HG02870 (cell line): Measurements from ENCODE around the gene SHB.

ENCODE experiments used
- ATAC-seq: cut with Tn5 transposase; IDR thresholded peaks from one replicate; pipeline ENCODE4 v1.9.1; 2021; ENCODE audit warnings: mild to moderate bottlenecking, moderate library complexity; ENCODE audit not compliant: unreplicated experiment

The SHB gene

DNA sequence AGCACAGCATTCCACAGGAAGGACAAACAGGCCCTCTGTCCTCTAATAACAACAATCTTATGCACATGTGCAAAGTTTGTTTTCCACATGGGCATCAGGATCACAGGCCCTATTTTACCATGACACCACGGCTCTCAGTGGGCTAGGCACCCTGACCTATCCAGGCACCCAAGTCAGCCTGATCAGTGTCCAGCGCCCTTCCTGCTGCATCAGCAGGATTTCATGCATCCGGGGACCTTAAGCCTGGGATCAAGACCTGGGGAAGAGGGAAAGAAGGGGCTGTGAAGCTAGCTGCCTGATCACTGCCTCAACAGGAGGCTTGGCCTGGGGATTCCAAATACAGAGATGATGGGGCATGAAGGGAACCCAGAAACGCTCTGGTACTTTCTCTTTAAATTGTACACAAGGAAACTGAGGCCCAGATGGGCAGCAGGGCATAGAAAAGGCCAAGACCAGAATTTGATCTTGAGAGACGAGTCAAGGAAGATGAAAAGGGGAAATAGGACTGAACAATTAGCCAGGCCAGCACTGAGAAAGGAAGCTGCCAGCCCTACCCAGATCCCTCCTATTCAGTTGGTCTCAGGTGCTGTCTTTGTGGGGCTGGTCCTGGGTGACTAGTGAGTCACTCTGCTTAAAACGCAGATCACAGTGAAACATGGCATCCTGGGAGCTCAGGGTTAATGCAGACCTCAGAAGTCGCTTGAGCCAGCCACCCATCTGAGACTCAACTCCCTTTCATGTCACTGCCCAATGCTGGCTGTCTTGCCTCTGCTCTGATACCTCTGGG, 57.9 kb downstream of the SHB start:
- ATAC-seq, result no peak

DNA sequence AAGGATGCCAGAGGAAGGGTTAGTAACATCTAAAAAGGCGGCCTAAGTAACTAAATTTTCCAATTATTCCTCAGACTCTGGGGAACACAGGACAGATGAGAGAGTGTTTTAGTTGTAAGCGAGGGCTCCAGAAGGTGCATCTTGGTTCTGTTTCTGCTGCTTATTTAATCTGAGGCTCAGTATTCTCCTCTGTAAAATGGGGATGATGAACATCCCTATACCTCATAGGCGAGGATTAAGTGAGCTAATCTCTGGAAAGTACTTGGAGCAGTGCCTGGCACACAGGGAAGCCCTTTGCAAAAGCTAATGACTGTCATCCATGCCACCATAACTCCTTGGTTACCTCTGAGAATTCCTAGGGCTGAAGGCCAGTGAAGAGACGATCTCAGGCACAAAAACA, 59.0 kb downstream of the SHB start:
- no peak for ATAC-seq

DNA sequence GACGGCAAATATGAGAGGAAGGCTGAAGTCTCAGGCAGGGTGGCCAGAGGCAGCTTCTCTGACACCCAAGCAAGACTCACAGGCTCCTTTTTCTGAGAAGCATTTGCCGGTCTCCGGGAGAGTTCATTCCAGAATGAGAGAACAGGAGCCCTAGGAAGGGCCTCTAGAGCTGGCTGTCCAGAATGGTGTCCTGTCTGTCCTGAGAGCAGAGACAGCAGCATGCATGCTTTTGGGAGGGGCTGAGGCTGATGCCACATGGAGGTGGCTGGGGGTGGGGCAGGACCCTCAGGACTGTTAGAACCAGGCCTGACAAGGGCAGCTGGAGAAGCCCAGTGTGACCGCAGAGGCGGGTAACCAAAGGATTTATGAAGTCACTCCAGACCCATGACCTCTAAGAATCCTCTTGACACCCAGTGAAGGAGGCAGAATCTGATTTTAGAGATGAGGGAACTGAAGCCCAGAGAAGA, 60.0 kb downstream of the SHB start:
- no peak for ATAC-seq

DNA sequence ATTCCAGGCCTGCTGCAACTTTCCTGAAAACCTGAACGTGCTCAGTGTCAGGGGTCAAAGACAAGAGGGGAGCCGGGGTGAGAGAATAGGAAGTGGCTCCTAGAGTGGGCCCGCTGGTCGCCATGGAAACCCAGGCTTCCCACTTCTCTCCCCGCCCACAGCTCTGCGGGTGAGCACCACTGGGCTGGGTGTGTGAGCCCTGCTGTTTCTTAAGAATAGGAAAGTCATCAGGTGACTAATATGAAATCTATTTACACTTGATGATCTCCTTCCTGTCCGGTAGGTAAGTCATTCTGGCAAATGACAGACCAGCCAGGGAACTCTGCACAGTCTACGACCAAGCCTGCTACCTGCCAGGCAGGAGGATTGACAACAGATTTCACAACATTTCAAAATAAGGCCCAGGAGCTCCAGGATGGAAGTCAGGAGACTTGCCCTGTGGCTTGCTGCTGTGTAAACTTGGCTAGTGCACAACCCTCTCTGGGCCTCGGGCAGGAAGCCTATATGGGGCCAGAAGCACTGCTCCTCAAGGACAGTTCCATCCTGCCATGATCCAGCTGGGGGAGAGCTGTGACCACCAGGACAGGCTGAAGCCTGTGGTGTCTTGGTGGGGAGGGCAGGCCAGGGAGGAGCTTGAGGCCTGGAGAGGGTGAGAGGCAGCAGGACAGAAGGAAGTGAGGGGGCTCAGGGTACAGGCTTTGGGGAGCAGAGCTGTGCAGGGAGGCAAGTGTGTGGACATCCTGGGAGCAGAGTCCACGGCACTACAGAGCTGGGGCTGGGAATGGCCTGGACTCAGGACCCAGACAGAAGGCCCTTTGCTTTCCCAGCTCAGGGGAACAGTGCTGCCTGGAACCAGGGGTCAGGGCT, 60.6 kb downstream of the SHB start:
- peak; percentile 79 for ATAC-seq

DNA sequence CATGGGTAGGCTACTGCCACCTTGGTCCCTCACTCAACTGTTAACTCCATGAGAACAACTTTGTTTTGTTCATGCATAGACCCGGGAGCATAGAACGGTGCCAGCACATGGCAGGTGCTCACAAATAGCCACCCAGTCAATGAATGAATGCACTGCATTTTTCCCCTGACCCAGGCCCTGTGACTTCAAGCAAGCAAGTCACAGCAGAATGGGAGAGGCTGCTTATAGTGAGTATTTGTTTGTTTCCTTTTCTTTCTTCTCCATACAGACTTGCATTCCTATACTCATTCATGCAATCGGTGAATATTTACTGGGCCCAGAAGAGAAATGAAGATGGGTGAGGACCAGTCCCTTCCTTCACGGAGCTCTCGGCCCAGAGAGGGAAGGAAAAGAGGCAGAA, 62.0 kb downstream of the SHB start:
- no peak for ATAC-seq

DNA sequence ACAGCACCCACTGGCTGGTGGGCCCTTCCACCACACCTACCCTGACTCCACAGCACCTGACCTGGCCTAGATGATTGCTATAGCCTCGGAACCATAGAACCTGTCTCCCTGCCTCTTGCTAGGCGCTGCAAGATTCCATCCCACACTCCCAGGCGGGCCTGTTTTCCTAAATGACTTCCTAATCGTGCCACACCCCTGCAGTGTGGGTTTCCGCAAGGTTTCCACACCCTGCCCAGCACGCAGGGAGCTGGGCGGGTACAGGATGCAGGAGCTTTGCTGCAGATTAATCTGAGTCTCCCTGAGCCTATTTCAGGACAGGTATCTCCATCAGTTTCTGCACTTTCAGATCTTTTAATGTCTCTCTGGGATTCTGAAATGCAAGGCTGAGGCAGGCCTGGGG, 62.9 kb downstream of the SHB start:
- ATAC-seq, result no peak

DNA sequence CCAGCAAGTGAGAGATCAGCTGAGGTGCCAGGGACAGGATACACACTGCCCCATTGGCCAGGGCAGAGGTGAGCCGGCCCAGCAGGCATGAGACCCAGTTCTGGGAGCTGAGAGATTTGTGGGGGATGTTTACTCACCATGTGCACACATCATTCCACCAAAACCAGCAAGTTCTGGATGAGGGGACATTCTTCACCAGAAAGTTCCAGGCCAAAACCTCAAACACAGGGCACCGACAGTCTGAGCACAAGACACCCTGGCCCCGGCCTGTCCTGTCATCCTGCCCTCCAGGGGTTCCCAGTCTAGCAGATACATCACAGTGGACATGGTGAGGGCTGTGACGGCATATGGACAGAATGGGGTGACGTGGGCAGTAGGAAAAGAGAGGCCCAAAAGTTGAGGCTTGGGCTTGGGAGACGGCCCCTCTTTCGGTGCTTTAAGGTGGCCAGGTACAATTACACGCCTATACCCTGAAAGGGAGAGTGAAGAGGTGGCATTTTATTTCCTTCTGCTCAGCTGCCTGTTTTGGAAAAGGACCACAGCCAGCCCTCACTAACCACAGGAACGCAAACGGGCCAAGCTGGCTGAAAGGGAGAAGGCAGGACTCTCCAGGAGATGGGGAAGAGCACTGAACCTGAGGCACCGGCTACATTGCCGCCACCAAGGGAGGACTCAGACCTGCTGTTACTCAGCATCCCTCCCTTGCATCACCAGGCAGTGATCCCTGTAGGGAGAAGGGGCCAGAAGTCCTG, 64.0 kb downstream of the SHB start:
- ATAC-seq, result no peak

DNA sequence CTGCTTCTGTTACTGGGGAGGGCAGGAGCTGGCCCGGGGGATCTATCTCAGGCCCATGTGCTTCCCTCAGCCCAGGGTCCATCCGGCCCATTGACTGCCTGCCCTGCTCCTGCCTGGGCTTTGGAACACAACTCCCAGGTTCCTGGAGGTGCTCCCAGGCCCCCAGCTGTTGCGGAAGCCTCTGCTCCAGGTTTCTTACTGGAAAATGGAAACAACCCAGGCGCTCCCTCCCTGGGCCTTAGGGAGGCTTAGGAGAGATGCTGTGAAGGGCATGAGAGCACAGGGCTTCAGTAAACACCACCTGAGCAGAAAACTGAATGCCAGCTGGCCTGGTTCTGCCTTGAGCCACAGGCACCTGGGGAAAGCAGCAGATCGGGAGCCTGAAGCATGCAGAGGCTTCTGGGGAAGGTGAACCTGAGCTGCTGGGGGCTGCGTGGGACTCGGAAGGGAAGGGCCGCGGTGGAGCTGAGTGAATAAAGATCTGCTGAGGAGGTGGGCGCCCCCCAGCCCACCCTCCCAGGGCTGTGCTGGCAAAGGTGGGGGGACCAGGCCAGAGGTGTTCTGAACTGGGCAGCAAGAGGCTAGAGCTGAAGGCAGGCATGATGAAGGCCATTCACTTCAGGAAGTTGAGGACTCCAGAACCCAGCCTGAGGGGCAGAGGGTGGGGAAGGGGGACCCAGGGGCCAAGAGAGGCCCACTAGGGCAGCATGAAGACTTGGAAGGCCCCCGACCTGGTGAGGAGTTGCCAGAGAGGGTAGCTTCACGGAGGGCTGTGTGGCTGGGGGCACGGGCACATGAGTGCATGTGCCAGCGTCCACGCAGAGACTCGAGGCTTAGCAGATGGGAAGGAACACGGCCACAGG, 64.8 kb downstream of the SHB start:
- no peak for ATAC-seq

DNA sequence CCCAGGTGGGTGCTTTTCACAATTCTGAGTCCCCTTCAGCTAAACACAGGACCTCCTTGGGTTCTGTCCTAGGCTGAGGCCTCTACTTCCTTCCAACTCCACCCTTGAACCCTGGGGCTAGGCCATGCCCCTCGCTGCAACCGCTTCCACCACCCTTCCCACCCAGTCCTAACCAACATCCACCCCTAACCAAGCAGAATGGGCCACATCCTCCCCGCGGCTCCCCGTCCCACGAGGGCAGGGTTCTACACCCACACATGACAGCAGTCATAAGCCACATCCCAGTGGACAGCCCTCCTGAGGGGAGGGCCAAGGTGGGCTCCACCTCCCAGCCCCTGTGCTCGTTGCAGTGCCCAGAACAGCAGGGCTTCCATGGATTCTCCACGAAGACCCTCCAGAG, 65.8 kb downstream of the SHB start:
- no peak for ATAC-seq

DNA sequence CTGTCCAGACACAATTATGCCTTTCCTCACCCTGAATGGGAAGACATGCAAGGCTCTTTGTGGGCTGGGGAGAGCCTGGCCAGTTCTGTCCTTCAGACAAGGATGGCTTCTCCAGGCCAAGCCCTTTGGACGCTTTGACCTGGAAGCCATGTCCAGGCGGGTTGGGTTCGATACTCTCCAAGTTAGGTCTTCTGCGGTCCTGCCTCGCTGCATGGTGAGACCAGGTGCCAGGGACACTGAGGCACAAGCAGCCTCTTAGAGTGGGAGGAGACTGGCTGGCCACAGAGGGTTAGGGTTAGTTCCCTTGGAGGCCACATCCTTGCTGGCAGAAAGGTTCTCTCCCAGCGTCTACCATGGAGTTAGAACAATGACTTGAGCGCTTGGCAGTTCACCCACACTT, 67.6 kb downstream of the SHB start:
- no peak for ATAC-seq

DNA sequence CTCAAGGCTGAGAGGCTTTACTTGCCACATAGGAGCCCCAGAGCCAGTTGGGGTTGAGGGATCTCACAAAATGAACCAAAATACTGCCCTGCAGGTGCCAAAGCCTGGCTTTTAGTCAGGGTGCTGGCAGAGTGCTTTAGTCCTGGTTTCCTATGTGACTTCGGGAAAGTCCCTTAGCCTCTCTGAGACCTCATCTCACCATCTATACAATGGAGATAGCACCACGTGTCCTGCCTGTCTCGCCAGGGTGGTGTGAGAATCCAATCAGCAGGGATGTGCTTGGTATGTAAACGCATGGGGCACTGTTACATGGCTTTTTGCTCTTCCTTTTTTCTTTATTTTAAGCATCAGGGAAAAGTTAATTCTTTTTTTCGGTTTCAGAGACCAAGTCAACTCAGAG, 68.3 kb downstream of the SHB start:
- ATAC-seq, result peak; percentile 44

DNA sequence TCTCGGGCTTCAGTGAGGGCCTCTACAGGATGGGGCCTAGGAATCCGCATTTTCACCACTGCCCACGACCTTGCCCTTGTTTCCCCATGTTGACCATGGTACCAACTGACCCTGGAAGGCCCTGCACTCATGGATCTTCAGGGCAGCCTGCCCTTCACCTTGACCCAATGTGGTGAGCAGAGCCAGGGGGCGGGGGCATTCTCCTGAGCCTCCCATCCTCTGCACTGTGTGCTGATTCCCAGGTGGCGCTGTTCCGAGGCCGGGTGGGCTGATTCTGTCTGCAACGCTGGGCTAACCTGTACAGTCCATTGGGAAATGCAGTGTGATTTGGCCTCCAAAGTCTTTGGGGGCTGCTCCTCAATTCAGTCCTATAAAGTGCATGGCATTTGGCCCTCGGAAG, 68.7 kb downstream of the SHB start:
- no peak for ATAC-seq

DNA sequence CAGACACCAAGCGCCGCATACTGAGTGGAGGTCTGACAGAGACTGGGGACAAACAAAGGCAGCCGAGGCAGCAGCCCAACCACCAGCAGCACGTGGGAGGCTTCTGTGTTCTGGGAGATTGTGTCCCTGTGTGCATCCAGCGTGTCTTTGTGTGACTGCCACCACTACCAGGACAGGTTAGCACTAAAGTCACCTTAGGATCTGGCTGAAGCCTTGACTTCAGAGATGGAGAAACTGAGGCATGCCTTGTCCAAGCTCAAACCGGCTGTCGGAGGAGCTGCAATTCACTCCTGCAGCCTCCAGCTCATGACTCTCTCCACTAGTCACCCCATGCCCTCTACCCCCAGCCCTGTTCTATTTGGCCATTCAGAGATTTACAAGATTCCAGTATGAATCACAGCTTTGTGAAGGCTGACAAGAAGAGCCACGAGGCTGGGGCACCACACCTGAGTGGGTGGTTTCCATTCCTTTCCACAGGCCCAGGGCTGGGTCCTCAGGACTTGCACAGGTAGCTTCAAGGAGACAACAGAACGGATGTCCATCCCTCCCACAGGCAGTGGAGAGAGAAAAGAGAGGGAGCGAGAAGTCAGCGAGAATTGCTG, 69.3 kb downstream of the SHB start:
- no peak for ATAC-seq

DNA sequence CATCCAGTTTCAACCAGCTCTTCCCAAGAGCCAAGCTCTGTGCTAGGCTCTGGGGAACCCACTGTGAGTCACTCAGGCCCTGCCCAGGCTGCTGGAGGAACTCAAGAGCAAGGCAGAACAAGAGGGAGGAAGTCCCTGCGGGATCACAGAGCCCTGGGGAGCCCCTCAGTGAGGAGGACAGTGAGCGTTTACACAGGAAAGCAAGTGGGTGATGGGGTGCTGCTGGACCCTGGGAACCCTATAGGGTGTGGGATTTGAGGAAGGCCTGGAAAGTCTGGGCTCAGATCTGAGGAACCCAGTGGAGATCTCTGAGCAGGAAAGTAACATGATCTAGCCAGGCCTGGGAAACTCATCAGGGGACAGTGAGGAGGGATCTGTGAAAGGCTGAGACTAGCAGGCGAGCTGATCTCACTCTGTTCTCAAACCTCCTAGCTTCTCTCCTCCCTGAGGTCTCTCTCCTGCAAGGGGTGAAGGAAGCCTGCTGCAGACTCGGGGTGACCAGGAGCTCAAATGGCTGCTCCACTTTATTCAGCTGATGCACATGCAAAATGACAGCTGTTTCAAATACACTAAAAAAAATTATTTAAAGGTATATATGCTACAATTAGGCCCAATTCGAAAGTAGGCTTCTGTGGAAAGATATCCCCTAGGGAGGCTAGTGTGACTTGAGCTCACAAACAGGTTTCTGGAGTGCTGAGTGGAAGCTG, 70.0 kb downstream of the SHB start:
- ATAC-seq, result no peak

DNA sequence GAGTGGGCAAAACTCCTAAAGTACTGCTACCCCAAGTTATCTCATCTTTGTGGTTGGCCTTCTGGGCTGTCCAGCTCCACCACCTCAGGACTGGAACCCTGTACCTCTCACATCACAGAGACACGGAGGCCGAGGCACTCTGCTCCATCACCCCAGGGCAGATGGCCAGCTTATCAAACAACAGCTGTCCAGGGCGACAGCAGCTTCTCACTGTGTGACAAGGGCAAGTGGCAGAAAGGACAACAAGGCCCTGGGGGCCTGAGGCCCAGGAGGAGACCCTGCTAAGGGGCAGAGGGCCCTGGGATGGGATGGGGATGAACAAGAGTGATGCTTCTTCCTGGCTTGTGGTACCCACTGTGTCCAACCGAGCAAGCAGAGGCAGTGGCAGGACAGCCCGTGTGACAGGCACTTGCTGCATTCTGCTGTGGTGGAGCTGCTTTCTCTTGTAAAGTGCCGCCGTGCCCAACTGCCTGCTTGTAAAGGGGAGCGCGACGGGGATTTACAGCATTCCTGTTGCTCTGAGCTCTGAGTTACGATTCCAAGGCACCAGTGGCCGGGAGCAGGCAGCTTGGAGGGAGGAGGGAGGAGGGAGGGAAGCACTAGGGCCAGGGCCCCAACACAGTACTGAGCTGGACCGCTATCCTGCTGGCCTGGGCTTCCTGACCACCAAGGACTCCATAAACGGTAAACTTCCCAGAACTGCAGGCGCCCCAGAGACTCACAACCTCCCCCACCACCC, 71.2 kb downstream of the SHB start:
- no peak for ATAC-seq

DNA sequence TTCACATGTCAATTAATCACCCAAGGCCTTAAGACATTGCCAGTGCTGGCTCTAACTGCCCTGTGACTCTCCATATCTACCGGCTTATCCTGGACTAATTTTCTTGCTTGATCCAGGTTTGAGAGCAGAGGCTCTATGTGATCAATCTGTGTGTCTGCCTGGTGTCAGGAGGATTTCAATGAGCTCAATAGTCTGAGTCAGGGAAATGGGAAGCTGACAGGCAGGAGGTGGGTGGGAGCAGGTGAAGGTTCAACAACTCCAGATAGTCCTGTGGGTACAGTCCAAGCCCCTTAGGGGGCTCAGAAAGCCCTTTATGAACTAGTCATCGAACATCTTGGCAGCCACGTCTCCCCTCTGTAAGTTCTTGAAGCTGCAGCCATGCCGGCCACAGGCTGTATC, 72.2 kb downstream of the SHB start:
- ATAC-seq, result no peak

DNA sequence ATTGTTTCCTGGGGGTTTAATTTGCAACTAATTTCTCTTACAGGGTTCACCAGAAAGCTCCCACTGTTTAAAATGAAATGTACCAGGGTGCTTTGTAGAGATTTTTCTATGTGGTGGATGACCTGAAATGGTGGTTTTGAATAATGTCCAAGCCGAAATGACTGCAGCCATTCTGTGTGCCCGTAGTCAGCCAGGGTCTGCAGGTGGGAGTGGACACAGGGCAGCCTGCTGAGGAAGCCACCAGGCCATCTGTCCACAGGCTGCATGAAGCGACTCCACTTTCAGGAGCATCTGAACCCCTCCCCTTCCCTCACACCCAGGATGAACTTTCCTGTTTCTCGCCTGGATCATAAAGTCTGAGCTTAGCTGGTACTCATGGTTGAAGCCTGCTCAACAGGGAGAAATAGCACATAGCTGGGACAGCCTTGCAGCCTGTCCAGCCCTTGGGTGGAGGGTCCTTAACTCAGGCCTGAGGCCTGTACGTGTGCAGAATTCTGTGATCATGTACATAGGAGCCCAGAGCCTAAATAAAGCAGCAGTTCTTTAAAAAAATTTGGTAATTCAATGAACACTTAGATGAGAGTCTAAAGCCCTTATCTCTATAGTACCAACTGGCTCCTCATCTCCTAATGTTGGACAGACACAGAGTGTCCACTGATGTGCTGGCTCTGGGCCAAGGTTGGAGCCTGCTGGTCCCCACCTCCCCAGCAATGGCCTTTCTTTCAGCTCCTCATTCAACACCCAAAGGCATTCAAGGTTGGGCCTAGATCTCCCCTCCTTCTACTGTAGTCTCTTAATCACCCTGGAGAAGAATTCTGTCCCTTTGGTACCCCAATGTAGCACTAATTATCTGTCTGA, 72.8 kb downstream of the SHB start:
- no peak for ATAC-seq

DNA sequence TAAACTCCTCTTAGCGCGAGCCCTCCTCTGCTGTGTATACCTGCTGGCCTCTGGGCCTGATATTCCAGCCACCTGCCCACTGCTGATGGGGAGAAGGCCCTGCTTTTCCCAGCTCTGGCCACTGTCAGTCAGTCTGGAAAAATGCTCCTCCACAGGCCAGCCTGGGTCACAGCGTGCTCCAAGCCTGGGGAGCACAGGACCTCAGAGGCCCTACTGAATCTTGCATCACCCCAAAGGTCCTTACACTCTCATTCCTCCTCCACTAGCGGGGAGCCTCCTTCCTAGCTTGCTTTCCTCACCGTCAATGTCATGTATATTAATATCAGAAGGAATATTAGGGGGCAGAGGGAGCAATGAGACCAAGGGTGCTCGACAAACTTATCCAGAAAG, 73.7 kb downstream of the SHB start:
- ATAC-seq, result no peak
